ENCODE measurements around the gene MICAL3. TPM values are rescaled to one million over a fixed set of nuclear protein-coding genes. Genes with fewer than 3 reads are reported as not detected.

MICAL3 gene
- total and polyA plus RNA-seq, 2 experiments from 2014 or later, result 6.1 to 25.1 TPM

- H3F3A ChIP-seq (ENCODE audit: insufficient read depth), result peaks cover 18% of the 10 kb centered on the region; the same call in 1 of the 2 replicates
- H3K9me2 ChIP-seq (ENCODE audit: insufficient read depth), result no peaks in the 10 kb centered on the region
- H3K27ac ChIP-seq, result peak overlapping the region; percentile 43
- H3K9me3 ChIP-seq (ENCODE audit: low read depth), result no peaks in the 10 kb centered on the region
- no peak overlapping the region for H3K9ac ChIP-seq
- no peak for TF ChIP-seq EZH2 (IDR thresholded peaks at IDR 0.05; ENCODE audit: insufficient read depth, poor library complexity, severe bottlenecking)
- no peak for TF ChIP-seq EZH2phosphoT487 (IDR thresholded peaks at IDR 0.05; ENCODE audit: insufficient read depth, low read depth)
- no peaks in the 10 kb centered on the region for H3K27me3 ChIP-seq (replicated peaks; ENCODE audit: insufficient read depth)
- peaks cover 16% of the 10 kb centered on the region; the same call in 1 of the 2 replicates for H4K20me1 ChIP-seq (ENCODE audit: insufficient read depth)
- H3K36me3 ChIP-seq (ENCODE audit: low read depth), result no peaks in the 10 kb centered on the region
- no peak overlapping the region for H2AFZ ChIP-seq
- H3K4me2 ChIP-seq (ENCODE audit: unreplicated experiment), result peak overlapping the region; percentile 42
- 41 to 46% methylated on average over 2 of the region's 2 CpGs for WGBS, 2 experiments (ENCODE audit: low coverage in 1 of 2, low lambda C conversion rate in 2 of 2, missing lambda C conversion rate in 2 of 2)
- in situ Hi-C loops (cut with MboI), result no loop called here
- H3K4me3 ChIP-seq, result no peak overlapping the region
- peak; percentile 56 for DNase-seq
- peaks cover 100% of the 10 kb centered on the region for H3K79me2 ChIP-seq (ENCODE audit: insufficient read depth)
- H3K4me1 ChIP-seq (ENCODE audit: insufficient read depth), result peaks cover 34% of the 10 kb centered on the region
Measured at GRCh38 chr22:17922925-17923903, 101.1 kb downstream of the MICAL3 start.

- peaks cover 34% of the 10 kb centered on the region for H3K4me1 ChIP-seq (ENCODE audit: insufficient read depth)
- no peaks in the 10 kb centered on the region for H3K36me3 ChIP-seq (ENCODE audit: low read depth)
- H3K9me3 ChIP-seq (ENCODE audit: low read depth), result no peaks in the 10 kb centered on the region
- H3K9me2 ChIP-seq (ENCODE audit: insufficient read depth), result no peaks in the 10 kb centered on the region
- in situ Hi-C loops (cut with MboI), result no loop called here
- whole genome bisulfite sequencing, 2 experiments (ENCODE audit: low coverage in 1 of 2, low lambda C conversion rate in 2 of 2, missing lambda C conversion rate in 2 of 2), result 92 to 94% methylated on average over 12 to 14 of the region's 14 CpGs
- peaks cover 16% of the 10 kb centered on the region; the same call in 1 of the 2 replicates for H4K20me1 ChIP-seq (ENCODE audit: insufficient read depth)
- DNase-seq, result no peak
- no peaks in the 10 kb centered on the region for H3K27me3 ChIP-seq (replicated peaks; ENCODE audit: insufficient read depth)
- H2AFZ ChIP-seq, result no peak overlapping the region
- H3K9ac ChIP-seq, result no peak overlapping the region
- peak overlapping the region; percentile 42 for H3K4me2 ChIP-seq (ENCODE audit: unreplicated experiment)
- H3F3A ChIP-seq (ENCODE audit: insufficient read depth), result peaks cover 18% of the 10 kb centered on the region; the same call in 1 of the 2 replicates
- H3K4me3 ChIP-seq, result no peak overlapping the region
- peak overlapping the region; percentile 43 for H3K27ac ChIP-seq
- TF ChIP-seq EZH2phosphoT487 (IDR thresholded peaks at IDR 0.05; ENCODE audit: insufficient read depth, low read depth), result no peak
- TF ChIP-seq EZH2 (IDR thresholded peaks at IDR 0.05; ENCODE audit: insufficient read depth, poor library complexity, severe bottlenecking), result no peak
- H3K79me2 ChIP-seq (ENCODE audit: insufficient read depth), result peaks cover 100% of the 10 kb centered on the region
Measured at GRCh38 chr22:17921871-17922821, 102.2 kb downstream of the MICAL3 start.

DNA sequence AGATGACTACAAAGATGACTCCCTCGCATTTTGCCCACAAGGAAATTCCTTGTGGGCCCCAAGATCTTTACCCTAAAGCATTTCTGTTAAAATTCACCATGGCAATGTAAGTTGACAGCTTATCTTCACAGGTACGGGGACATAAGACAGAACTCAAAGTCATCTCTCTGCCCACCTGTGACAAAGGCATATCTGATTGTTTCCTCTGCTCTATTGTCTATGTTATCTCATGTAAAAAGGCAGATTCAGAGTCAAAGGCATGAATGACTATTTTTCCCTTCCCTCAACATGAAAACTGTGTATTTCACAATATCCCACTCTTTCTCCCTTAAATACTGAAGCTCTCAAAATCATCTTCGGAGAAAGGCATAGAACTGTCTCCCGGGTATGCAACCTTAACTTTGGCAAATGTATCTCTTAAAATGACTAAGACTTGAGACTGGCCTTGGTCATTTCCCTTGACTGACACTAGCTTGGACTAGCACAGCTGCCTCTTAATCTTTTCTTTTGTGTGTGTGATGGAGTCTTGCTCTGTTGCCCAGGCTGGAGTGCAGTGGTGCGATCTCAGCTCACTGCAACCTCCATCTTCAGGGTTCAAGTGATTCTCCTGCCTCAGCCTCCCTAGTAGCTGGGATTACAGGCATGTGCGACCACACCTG lies 103.2 kb downstream of the MICAL3 start:
- WGBS, 2 experiments (ENCODE audit: low coverage in 1 of 2, low lambda C conversion rate in 2 of 2, missing lambda C conversion rate in 2 of 2), result 88 to 95% methylated on average over 6 of the region's 6 CpGs
- TF ChIP-seq EZH2 (IDR thresholded peaks at IDR 0.05; ENCODE audit: insufficient read depth, poor library complexity, severe bottlenecking) (no peak), EZH2phosphoT487 (IDR thresholded peaks at IDR 0.05; ENCODE audit: insufficient read depth, low read depth) (no peak)
- Histone ChIP-seq H3K36me3 (ENCODE audit: low read depth) (no peaks in the 10 kb centered on the region), H3K79me2 (ENCODE audit: insufficient read depth) (peaks cover 100% of the 10 kb centered on the region), H3K9me2 (ENCODE audit: insufficient read depth) (no peaks in the 10 kb centered on the region), H3K9ac (no peak overlapping the region), H3K4me3 (no peak overlapping the region), H3K4me2 (ENCODE audit: unreplicated experiment) (no peak overlapping the region), H3K27ac (no peak overlapping the region), H4K20me1 (ENCODE audit: insufficient read depth) (peaks cover 18% of the 10 kb centered on the region; the same call in 1 of the 2 replicates), H3K9me3 (ENCODE audit: low read depth) (no peaks in the 10 kb centered on the region), H3K27me3 (replicated peaks; ENCODE audit: insufficient read depth) (no peaks in the 10 kb centered on the region), H2AFZ (no peak overlapping the region), H3F3A (ENCODE audit: insufficient read depth) (peaks cover 18% of the 10 kb centered on the region; the same call in 1 of the 2 replicates), H3K4me1 (ENCODE audit: insufficient read depth) (peaks cover 34% of the 10 kb centered on the region)
- in situ Hi-C loops (cut with MboI), result no loop called here
- peak; percentile 12 for DNase-seq

All from GM23248 (cell line).